ENCODE data around the gene ADPRHL1. TPM values are rescaled to one million over a fixed set of nuclear protein-coding genes. Genes with fewer than 3 reads are reported as not detected.
"Not testable (repeated sequence)": the region's sequence is repeated elsewhere in the genome, so short reads cannot be mapped to it uniquely, and the experiment has no call there.

ADPRHL1 gene
- total RNA-seq, 2 donors from 2014 or later, result 0.19 TPM; not detected in 1

DNA sequence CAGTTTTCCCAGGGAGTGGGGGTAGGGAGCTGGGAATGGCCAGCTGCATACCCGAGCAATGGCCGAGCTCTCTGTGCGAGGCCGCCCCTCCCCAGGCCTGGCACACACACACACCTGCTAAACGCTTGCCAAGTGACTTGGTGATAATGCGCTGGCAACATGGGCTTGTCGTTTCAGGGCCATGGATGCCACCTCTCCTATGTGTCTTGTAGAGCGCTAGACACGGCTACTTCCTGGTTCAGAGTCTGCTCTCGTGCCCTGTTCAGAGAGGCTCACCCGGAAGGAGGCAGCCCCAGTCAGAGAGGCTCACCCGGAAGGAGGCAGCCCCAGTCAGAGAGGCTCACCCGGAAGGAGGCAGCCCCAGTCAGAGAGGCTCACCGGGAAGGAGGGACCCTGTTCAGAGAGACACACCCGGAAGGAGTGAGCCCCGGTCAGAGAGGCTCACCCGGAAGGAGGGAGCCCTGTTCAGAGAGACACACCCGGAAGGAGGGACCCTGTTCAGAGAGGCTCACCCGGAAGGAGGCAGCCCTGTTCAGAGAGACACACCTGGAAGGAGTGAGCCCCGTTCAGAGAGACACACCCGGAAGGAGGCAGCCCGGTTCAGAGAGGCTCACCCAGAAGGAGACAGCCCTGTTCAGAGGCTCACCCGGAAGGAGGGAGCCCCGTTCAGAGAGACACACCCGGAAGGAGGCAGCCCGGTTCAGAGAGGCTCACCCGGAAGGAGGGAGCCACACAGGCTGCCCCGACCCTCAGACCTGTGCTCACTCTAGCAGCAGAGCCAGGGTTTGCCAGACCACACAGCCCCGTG, 4.2 kb downstream of the ADPRHL1 start:
- peak overlapping the region in 1 of 2 donors; percentile 50 for H3K27ac Mint-ChIP-seq
- ATAC-seq (peak; percentile 18 to 55), DNase-seq (ENCODE audit: low spot score in 2 of 2) (no peak)
- no peaks in the 10 kb centered on the region for H3K36me3 Mint-ChIP-seq
- no peaks in the 10 kb centered on the region for H3K9me3 Mint-ChIP-seq

DNA sequence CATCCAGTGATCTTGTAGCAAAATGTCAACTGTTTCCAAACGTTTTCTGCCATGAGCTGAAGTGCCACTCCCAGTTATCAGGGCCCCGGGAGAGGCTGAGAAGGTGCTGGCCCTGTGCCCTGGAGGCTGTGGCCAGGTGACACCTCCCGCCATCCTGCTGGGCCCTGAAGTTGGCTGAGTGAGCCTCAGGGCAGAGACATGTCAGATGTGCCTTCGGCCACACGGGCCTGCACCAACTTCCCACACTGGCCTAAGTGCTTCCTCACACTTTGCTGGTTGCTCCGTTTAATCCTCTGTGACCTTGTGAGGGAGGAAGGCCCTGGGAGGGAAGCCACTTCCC, 4.8 kb downstream of the ADPRHL1 start:
- peak overlapping the region in 1 of 2 donors; percentile 50 for H3K27ac Mint-ChIP-seq
- H3K36me3 Mint-ChIP-seq, result no peaks in the 10 kb centered on the region
- DNase-seq (ENCODE audit: low spot score in 2 of 2), result no peak
- H3K9me3 Mint-ChIP-seq, result no peaks in the 10 kb centered on the region
- no peak for ATAC-seq

DNA sequence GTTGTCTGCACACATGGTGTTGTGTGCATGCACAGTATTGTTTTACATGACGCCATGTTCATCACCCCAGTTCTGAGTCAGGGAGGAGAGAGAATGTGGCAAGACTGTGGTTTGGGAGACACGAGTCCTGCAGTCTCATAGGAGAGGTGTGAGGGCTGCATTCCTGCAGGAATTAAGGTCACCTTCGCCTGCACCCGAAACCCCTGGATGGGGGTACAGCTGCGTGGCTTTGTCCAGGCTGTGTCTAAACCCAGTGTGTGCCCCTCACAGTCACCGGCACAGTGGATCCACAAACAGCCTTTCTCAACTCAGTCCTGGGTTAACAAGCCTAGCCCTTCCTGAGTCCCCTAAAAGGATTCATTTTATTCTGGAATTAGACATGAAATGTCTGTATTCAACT, 5.7 kb downstream of the ADPRHL1 start:
- no peak for ATAC-seq
- H3K9me3 Mint-ChIP-seq, result no peaks in the 10 kb centered on the region
- no peak for DNase-seq (ENCODE audit: low spot score in 2 of 2)

DNA sequence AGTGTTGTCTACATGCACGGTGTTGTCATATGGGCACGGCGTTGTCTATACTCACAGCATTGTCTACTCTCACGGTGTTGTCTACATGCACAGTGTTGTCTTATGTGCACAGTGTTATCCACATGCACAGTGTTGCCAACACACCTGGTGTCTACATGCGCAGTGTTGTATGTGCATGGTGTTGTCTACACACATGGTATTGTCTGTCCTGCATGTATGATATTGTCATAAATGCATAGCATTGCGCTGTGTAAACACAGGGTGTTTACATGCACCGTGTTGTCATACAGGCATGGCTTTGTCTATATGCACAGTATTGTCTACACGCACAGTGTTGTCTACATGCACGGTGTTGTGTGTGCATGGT, 6.8 kb downstream of the ADPRHL1 start:
- ATAC-seq (no peak), DNase-seq (ENCODE audit: low spot score in 2 of 2) (no peak)
- Mint-ChIP-seq H3K27ac (no peak overlapping the region), H3K36me3 (no peaks in the 10 kb centered on the region), H3K9me3 (peaks cover 0 to 4% of the 10 kb centered on the region in 2 donors)

More for the DNA sequence above, 5.7 kb downstream of the ADPRHL1 start:
- no peaks in the 10 kb centered on the region for H3K36me3 Mint-ChIP-seq
- no peak overlapping the region for H3K27ac Mint-ChIP-seq

DNA sequence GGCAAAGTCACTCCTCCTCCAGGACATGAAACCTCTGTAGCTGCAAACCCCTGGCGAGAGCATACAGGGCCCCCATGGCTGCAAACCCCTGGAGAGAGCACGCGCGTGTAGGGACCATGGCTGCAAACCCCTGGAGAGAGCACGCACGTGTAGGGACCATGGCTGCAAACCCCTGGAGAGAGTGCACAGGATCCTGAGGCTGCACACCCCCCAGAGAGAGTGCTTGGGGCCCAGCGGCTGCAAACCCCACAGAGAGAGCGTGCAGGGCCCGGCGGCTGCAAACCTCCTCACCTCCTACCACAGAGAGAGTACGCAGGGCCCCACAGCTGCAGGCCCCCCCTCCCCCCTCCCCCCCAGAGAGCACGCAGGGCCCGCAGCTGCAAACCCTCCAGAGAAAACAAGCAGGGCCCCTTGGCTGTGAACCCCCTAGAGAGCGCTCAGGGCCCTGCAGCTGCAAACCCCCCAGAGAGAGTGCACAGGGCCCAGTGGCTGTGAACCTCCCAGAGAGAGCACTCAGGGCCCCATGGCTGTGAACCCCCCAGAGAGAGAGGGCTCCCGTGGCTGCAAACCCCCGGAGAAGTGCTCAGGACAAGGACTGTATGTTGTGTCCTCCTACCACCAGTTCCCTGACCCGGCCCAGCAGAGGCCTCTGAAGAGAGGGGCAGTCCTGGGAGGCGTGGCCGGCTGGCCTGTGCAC, 7.3 kb downstream of the ADPRHL1 start:
- no peak for DNase-seq (ENCODE audit: low spot score in 2 of 2)
- H3K36me3 Mint-ChIP-seq, result no peaks in the 10 kb centered on the region
- H3K27ac Mint-ChIP-seq, result no peak overlapping the region
- H3K9me3 Mint-ChIP-seq, result peaks cover 0 to 4% of the 10 kb centered on the region in 2 donors
- ATAC-seq, result no peak

DNA sequence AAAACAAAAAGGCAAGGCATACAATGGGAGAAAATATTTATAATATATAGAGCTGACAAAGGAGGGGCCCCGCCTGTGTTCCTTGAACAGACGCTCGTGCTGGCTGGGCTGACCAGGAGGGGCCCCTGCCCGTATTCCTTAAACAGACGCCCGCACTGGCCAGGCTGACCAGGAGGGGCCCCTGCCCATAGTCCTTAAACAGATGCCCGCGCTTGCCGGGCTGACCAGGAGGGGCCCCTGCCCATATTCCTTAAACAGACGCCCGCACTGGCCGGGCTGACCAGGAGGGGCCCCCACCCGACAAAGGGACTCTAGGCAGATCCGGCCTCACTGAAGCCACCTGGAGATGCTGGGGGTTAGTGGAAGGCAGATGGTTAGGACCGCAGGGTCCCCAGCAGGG, 9.3 kb downstream of the ADPRHL1 start:
- H3K36me3 Mint-ChIP-seq, result no peaks in the 10 kb centered on the region
- no peak for DNase-seq (ENCODE audit: low spot score in 2 of 2)

DNA sequence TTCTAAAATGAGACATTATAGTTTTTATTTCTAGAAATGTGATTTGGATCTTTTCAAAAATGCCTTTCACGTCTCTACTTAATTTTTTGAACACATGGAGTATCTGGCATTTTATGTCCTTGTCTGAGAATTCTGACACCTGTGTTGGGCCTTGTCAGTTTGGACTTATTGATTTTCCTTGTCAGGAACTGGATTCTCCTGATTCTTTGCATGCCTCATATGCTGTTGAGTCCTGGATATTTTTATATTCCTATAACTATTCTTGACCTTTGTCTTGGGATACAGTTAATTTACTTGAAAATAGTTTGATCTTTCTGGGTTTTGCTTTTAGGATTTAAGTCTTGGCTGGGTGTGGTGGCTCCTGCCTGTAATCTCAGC, 10.3 kb downstream of the ADPRHL1 start:
- peaks cover 0 to 4% of the 10 kb centered on the region in 2 donors for H3K9me3 Mint-ChIP-seq
- ATAC-seq, result no peak
- no peak overlapping the region for H3K27ac Mint-ChIP-seq
- DNase-seq (ENCODE audit: low spot score in 2 of 2), result no peak
- no peaks in the 10 kb centered on the region for H3K36me3 Mint-ChIP-seq

More for the DNA sequence above, 9.3 kb downstream of the ADPRHL1 start:
- ATAC-seq, result no peak
- peaks cover 0 to 4% of the 10 kb centered on the region in 2 donors for H3K9me3 Mint-ChIP-seq
- H3K27ac Mint-ChIP-seq, result peak overlapping the region in 1 of 2 donors; percentile 36

DNA sequence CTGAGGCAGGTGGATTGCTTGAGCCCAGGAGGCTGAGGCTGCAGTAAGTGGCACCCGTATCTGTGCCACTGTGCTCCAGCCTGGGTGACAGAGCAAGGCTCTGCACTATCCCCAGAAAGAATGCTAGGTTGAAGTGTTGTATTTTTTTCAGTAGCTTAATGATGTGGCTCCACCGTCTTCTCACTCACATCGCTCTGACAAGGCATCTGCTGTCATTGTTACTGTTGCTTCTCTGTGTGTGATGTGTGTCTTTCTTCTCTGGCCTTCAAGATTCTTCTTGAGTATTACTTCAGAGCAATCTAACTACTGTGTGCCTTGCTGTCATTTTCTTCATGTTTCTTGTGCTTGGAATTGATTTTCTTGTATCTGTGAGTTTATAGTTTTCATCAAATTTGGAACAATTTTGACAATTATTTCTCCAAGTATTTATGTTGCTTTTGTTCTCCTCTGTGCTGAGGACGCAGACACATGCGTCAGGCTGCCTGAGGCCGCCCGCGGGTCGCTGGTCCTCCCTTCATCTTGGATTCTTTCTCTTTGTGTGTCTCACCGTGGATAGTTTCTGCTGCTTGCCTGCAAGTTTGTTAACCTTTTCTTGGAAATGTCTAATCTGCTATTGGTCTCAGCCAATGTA, 10.8 kb downstream of the ADPRHL1 start:
- no peaks in the 10 kb centered on the region for H3K36me3 Mint-ChIP-seq

DNA sequence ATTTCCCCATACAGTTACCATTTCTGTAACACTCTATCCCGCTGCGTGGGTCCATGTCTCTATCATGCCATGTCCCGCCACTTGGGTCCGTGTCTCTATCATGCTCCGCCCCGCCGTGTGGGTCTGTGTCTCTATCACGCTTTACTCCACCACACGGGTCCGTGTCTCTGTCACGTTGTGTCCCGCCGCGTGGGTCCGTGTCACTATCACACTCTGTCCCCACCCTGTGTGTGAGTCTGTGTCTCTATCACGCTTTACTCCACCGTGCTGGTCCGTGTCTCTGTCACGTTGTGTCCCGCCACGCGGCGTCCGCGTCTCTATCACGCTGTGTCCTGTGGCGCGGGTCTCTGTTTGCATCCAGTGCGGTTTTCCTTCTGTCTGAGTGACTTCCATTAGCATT, 11.6 kb downstream of the ADPRHL1 start:
- ATAC-seq (no peak), DNase-seq (ENCODE audit: low spot score in 2 of 2) (no peak)
- peaks cover 0 to 4% of the 10 kb centered on the region in 2 donors for H3K9me3 Mint-ChIP-seq
- no peak overlapping the region for H3K27ac Mint-ChIP-seq
- no peaks in the 10 kb centered on the region for H3K36me3 Mint-ChIP-seq

More for the DNA sequence above, 10.8 kb downstream of the ADPRHL1 start:
- ATAC-seq, result no peak
- Mint-ChIP-seq H3K9me3 (peaks cover 0 to 4% of the 10 kb centered on the region in 2 donors), H3K27ac (no peak overlapping the region)
- DNase-seq (ENCODE audit: low spot score in 2 of 2), result no peak

DNA sequence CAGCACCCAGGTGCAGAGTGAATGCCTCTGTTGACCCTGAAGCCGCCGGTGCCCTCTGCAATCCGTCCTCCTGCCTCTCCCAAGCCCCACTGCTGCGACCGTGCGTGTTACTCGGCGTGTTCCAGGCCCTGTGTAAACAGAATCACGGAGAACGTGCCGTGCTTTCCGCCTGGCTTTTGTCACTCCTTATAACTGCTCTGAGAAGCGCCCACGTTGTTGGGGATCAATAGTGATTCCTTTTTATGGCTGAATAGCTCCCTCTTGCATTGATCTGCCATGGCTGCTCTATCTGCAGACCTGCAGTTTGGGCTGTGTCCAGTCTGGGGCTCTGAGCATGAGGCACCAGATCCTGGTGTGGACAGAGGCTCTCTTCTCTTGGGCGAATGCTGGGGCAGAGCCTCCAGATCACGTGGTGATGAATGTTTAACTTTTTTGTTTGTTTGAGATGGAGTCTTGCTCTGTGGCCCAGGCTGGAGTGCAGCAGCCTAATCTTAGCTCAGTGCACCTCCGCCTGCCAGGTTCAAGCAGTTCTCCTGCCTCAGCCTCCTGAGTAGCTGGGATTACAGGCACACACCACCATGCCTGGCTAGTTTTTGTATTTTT, 15.8 kb downstream of the ADPRHL1 start:
- peak in 1 of 2 donors; percentile 41 for ATAC-seq
- no peak overlapping the region for H3K27ac Mint-ChIP-seq

DNA sequence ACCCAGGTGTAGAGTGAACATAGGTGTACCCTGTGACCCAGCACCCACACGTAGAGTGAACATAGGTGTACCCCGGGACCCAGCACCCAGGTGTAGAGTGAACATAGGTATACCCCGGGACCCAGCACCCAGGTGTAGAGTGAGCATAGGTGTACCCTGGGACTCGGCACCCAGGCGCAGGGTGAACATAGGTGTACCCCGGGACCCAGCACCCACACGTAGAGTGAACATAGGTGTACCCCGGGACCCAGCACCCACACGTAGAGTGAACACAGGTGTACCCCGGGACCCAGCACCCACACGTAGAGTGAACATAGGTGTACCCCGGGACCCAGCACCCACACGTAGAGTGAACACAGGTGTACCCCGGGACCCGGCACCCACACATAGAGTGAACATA, 16.4 kb downstream of the ADPRHL1 start:
- ATAC-seq; H3K9me3 Mint-ChIP-seq; H3K27ac Mint-ChIP-seq; H3K36me3 Mint-ChIP-seq; DNase-seq (ENCODE audit: low spot score in 2 of 2): not testable (repeated sequence)

More for the DNA sequence above, 15.8 kb downstream of the ADPRHL1 start:
- no peaks in the 10 kb centered on the region for H3K36me3 Mint-ChIP-seq
- no peak for DNase-seq (ENCODE audit: low spot score in 2 of 2)
- H3K9me3 Mint-ChIP-seq, result peaks cover 0 to 4% of the 10 kb centered on the region in 2 donors

DNA sequence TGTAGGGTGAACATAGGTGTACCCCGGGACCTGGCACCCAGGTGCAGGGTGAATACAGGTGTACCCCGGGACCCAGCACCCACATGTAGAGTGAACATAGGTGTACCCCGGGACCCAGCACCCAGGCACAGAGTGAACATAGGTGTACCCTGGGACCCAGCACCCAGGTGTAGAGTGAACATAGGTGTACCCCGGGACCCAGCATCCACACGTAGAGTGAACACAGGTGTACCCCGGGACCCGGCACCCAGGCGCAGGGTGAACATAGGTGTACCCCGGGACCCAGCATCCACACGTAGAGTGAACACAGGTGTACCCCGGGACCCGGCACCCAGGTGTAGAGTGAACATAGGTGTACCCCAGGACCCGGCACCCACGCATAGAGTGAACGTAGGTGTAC, 17.4 kb downstream of the ADPRHL1 start:
- H3K36me3 Mint-ChIP-seq; ATAC-seq; H3K9me3 Mint-ChIP-seq; H3K27ac Mint-ChIP-seq; DNase-seq (ENCODE audit: low spot score in 2 of 2): not testable (repeated sequence)

DNA sequence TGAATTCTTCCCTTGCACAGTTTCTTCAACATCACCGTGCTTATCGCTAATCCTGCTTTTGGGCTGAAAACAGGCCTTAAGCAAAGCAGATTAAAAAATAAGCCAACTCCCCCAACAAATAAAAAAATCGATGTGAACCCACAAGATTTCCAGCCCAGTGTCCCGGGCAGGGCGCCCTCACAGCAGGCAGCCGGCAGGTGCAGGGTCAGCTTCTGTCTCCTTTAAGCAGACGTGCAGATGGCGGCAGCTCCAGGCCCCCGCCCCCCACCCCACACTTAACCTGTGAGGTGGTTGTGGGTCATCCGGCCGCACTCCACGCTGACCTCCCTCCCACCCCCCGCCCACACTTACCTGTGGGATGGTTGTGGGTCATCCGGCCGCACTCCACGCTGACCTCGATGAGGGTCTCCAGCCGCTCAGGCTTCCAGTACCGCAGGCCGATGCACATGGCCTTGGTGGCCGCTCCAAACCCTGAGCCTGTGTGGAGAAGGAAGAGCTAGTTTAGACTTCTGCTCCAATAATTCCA, 19.8 kb downstream of the ADPRHL1 start:
- no peaks in the 10 kb centered on the region for H3K9me3 Mint-ChIP-seq
- no peaks in the 10 kb centered on the region for H3K36me3 Mint-ChIP-seq
- H3K27ac Mint-ChIP-seq, result no peak overlapping the region
- DNase-seq (ENCODE audit: low spot score in 2 of 2) (no peak), ATAC-seq (no peak)

DNA sequence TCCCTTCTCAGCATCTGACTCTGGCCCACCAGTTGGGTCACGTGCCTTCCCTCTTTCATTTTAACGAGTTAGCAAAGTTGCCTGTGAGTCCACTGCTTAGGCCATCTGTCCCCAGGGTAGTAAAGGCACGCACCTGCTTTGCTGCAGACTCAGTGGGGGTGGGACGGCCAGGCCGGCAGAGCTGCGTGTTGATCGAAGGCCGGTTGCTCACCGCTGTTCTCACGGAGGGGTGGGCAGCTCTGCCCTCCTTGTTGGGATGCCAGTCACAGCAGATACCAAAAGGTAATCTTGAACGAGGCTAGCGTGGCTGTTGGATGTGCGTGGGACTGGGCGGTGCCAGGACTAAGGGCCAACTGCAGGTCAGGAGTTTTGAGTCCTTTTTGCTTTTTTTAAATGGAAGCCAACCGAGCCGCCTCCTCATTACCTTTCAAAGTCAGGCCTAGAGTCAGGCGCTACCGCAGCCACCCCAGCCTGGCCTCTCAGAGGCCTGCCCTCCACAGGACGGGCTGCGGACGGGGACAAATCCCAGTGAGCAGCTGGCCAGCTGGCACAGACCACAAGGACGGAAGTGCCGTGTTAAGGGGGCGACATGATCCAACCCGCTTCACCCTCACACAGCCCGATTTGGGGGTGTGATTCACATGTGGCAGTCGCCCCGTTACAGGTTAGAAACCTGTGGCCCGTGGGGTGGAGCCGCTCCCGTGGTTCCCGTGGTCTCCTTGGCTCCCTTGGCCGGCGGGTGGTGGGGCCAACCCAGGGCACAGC, 20.6 kb downstream of the ADPRHL1 start:
- H3K27ac Mint-ChIP-seq, result no peak overlapping the region
- no peaks in the 10 kb centered on the region for H3K36me3 Mint-ChIP-seq
- ATAC-seq (no peak), DNase-seq (ENCODE audit: low spot score in 2 of 2) (no peak)
- no peaks in the 10 kb centered on the region for H3K9me3 Mint-ChIP-seq

DNA sequence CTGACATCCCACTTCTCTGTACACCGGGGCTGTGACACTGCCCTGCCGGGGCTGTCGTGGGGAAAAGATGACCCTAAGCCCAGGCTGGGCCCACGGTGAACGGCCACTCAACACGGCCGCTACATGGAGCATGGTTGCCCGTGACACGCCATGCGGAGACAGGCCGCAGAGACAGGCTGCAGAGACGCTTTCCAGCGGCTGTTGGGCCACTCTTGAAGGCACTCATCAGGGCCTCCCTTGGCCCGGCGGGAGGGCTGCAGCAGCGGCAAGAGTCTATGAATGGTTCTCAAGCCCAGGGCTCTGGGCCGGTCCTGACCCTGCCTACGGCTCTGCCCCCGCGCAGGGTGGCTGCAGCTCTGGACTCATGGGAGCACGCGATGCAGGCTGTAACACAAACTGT, 22.1 kb downstream of the ADPRHL1 start:
- no peak for DNase-seq (ENCODE audit: low spot score in 2 of 2)
- H3K27ac Mint-ChIP-seq, result no peak overlapping the region
- H3K36me3 Mint-ChIP-seq, result no peaks in the 10 kb centered on the region
- no peak for ATAC-seq
- no peaks in the 10 kb centered on the region for H3K9me3 Mint-ChIP-seq

DNA sequence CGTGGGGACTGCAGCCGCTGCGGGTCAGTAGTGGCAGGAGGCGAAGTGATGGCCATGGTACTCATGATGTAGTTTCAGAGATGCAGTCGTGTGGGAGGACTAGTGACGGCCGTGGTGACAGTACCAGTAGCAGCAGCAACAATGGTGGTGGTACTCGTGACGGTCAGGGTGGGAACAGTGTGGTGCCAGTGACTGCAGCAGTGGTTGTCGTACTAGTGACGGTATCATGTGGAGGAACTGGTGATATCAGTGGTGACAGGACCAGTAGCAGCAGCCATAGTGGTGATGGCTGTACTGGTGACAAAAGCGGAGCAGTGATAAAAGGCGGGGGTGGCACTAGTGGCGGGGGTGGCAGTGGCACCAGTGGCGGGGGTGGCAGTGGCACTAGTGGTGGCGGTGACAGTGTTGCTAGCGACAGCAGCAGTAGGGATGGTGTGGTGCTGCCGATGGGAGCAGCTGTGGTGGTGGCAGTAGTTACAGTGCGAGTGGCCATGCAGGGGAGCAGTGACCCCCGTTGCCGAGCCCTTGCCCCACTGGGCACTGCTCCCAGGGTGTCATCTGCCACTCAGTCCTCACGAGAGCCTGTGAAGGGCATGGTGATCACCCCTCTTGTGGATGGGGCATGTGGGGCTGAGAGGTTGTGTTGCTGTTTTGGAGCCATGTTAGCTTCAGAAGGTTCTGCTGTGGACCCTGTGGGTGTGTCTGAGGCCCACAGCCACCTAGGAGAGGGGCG, 22.7 kb downstream of the ADPRHL1 start:
- DNase-seq (ENCODE audit: low spot score in 2 of 2) (no peak), ATAC-seq (no peak)
- no peaks in the 10 kb centered on the region for H3K9me3 Mint-ChIP-seq
- no peak overlapping the region for H3K27ac Mint-ChIP-seq
- no peaks in the 10 kb centered on the region for H3K36me3 Mint-ChIP-seq
